HepG2 (cell line): ENCODE results near the gene GRIP2. TPM values are rescaled to one million over a fixed set of nuclear protein-coding genes. Genes with fewer than 3 reads are reported as not detected.

Experiments
- ATAC-seq: fragments of 200-7000 bp; cut with Tn5 transposase; 3 replicates; pipeline ENCODE4 v1.9.1; 2020; ENCODE audit warnings: mild to moderate bottlenecking, moderate library complexity
- BruUV-seq: library from RNA; stranded (reverse); fragments of 400-500 nt; replicated peaks from 2 replicates; lab custom pipeline; 2021; lab: Mats Ljungman, UMichigan
- CTCF ChIA-PET: fragments of 300-600 bp; formaldehyde crosslinking; extraction: SDS; loops from one replicate; lab custom pipeline; 2021; ENCODE audit warnings: low total read pairs, inconsistent platforms, low intra/inter-chr PET ratio; lab: Yijun Ruan, JAX
- POLR2A ChIA-PET: fragments of 350-600 bp; sonication (Branson Sonifier 250); formaldehyde crosslinking; loops from one replicate; lab custom pipeline; 2020; ENCODE audit warnings: antibody characterized with exemption, inconsistent platforms; lab: Yijun Ruan, JAX
- DNase-seq: peaks from one replicate; pipeline ENCODE4 v3.0.0-alpha.2; 2015; ENCODE audit warnings: low spot score
- FAIRE-seq: peaks from 3 replicates; lab custom pipeline; 2011; peaks lifted over from hg19 to GRCh38; lab: Jason Lieb, UNC
- H2AFZ ChIP-seq: one replicate; pipeline ENCODE4 v1.6.1; 2011; ENCODE audit warnings: low read length, inconsistent platforms
- H3K27ac ChIP-seq: fragments of 300-600 bp; 3 replicates; pipeline ENCODE4 v1.8.0; 2011; ENCODE audit warnings: mixed run types, mild to moderate bottlenecking, mixed read lengths, low read length, inconsistent platforms; ENCODE audit not compliant: insufficient read depth; ENCODE audit errors: extremely low read length
- H3K27me3 ChIP-seq, 2 experiments: fragments of 200-600 bp in 1 of 2; 2 replicates in 1 of 2; 3 replicates in 1 of 2; pipeline versions ENCODE4 v1.6.0 to v1.8.0; 2011; ENCODE audit warnings: low read length in 2 of 2, mild to moderate bottlenecking in 2 of 2, moderate library complexity in 2 of 2, inconsistent platforms in 1 of 2; ENCODE audit not compliant: insufficient read depth in 2 of 2, control insufficient read depth in 1 of 2
- H3K36me3 ChIP-seq, 2 experiments: fragments of 200-600 bp in 1 of 2; replicated peaks in 1 of 2; 2 replicates in 1 of 2; 3 replicates in 1 of 2; pipeline versions ENCODE4 v1.5.1 to v1.8.0; 2011; ENCODE audit warnings: low read length in 2 of 2, inconsistent platforms in 1 of 2; ENCODE audit not compliant: insufficient read depth in 2 of 2, control insufficient read depth in 1 of 2
- H3K4me1 ChIP-seq: 2 replicates; pipeline ENCODE4 v1.5.1; 2012; ENCODE audit warnings: low read length, inconsistent platforms; ENCODE audit not compliant: insufficient read depth
- H3K4me2 ChIP-seq: 2 replicates; pipeline ENCODE4 v1.6.0; 2011; ENCODE audit warnings: low read depth, low read length, inconsistent platforms
- H3K4me3 ChIP-seq, 3 experiments: fragments of 200-600 bp in 1 of 3; sonication (generic), shearing (Covaris generic) in 1 of 3; replicated peaks in 1 of 3; 2 replicates each; pipeline ENCODE4 v1.5.1; 2011 to 2016; ENCODE audit warnings: low read length in 3 of 3, inconsistent platforms in 2 of 3, low read depth in 2 of 3, mild to moderate bottlenecking in 2 of 3, control low read depth in 1 of 3, mixed read lengths in 1 of 3; ENCODE audit not compliant: insufficient read depth in 1 of 3
- H3K79me2 ChIP-seq: one replicate; pipeline ENCODE4 v1.6.1; 2011; ENCODE audit warnings: low read length, inconsistent platforms; ENCODE audit not compliant: insufficient read depth
- H3K9ac ChIP-seq: 2 replicates; pipeline ENCODE4 v1.6.0; 2011; ENCODE audit warnings: mild to moderate bottlenecking, low read depth, low read length, inconsistent platforms; ENCODE audit not compliant: insufficient read depth
- H3K9me3 ChIP-seq: 2 replicates; pipeline ENCODE4 v1.5.1; 2012; ENCODE audit warnings: mild to moderate bottlenecking, low read length
- H4K20me1 ChIP-seq: 2 replicates; pipeline ENCODE4 v1.6.0; 2011; ENCODE audit warnings: inconsistent platforms, mild to moderate bottlenecking, low read length, moderate library complexity; ENCODE audit not compliant: insufficient read depth
- CBX5 ChIP-seq: sonication (generic); formaldehyde crosslinking; IDR thresholded peaks from 2 replicates; pipeline ENCODE4 v1.4.0; 2020; ENCODE audit warnings: missing genetic modification reagents, borderline replicate concordance
- SCMH1 ChIP-seq: sonication (generic); formaldehyde crosslinking; IDR thresholded peaks from 2 replicates; pipeline ENCODE4 v1.9.0; 2021; ENCODE audit warnings: missing genetic modification reagents, mild to moderate bottlenecking, borderline replicate concordance
- ZNF629 ChIP-seq: sonication (generic); formaldehyde crosslinking; conservative IDR thresholded peaks from 2 replicates; pipeline ENCODE4 v1.5.0; 2020; ENCODE audit warnings: missing genetic modification reagents
- ZNF737 ChIP-seq: sonication (generic); formaldehyde crosslinking; IDR thresholded peaks from 2 replicates; pipeline ENCODE4 v1.5.0; 2020; ENCODE audit warnings: missing genetic modification reagents, mild to moderate bottlenecking, borderline replicate concordance
- ZNF768 ChIP-seq: sonication (generic); formaldehyde crosslinking; IDR thresholded peaks from 2 replicates; pipeline ENCODE4 v1.4.0; 2020; ENCODE audit warnings: missing genetic modification reagents
- WGBS: methylation state at CpG from one replicate; pipeline ENCODE4 v1.1.6; 2017; ENCODE audit warnings: low lambda C conversion rate; 5-methylcytosine and 5-hydroxymethylcytosine counted together
- in situ Hi-C: cut with HindIII; loops from 2 replicates; pipeline ENCODE4 v1.10.0; 2017; ENCODE audit warnings: low pct_unique_long_range_greater_than_20kb; ENCODE audit not compliant: extremely low pct_ligation_motif_present
- intact Hi-C: fragments of 100-400 bp; cut with micrococcal nuclease; formaldehyde crosslinking; loops from one replicate; pipeline ENCODE4 v1.10.0; 2022; ENCODE audit not compliant: unreplicated experiment
- polyA plus RNA-seq, 8 experiments: library from polyadenylated mRNA; depleted of rRNA in 3 of 8; stranded (reverse) in 7 of 8; unstranded in 1 of 8; fragments of >200 nt; fragmentation: Illumina TruSeq in 4 of 8; extraction: Trizol in 4 of 8; gene quantifications; 2 replicates each; pipeline versions ENCODE4 v1.2.1 to v1.2.3, GENCODE V29; 2011 to 2016; ENCODE audit warnings: low read depth in 4 of 8, missing spikeins in 1 of 8, mixed read lengths in 1 of 8; ENCODE audit not compliant: insufficient read depth in 1 of 8
- total RNA-seq, 5 experiments: library from RNA; depleted of rRNA; stranded (reverse); fragments of >200 nt; fragmentation: Illumina TruSeq; extraction: Trizol; gene quantifications; 2 replicates each; pipeline ENCODE4 v1.2.3, GENCODE V29; 2016; ENCODE audit warnings: low read depth in 1 of 5

The GRIP2 gene
- total and polyA plus RNA-seq, 2 of the 13 experiments (the other 11 are each of a cell fraction or from before 2014, with no cell fraction given): 0.11 to 0.24 TPM

- ChIA-PET POLR2A (no interaction called here), CTCF (no interaction called here)
- no peak for FAIRE-seq
- H3K4me2 ChIP-seq: no peak overlapping the region
- no peaks in the 10 kb centered on the region for H3K4me1 ChIP-seq
- TF ChIP-seq SCMH1 (CRISPR knock-in tag): no peak
- peak; percentile 60; the same call in 1 of the 2 replicates for TF ChIP-seq ZNF768
- H2AFZ ChIP-seq: no peak overlapping the region
- no peaks in the 10 kb centered on the region for H4K20me1 ChIP-seq
- no peaks in the 10 kb centered on the region for H3K27me3 ChIP-seq
- WGBS: 100% methylated on average over 3 of the region's 3 CpGs
- BruUV-seq: no TSS peak
- DNase-seq: no peak
- no peak overlapping the region for H3K27ac ChIP-seq
- in situ Hi-C loops (loop anchor here (10.0 kb wide), 2 partner anchors 261 to 571 kb away; no protein-coding TSS in a partner anchor), intact Hi-C loops (no loop called here)
- no peak overlapping the region for H3K4me3 ChIP-seq
- no peak overlapping the region for H3K9ac ChIP-seq
- no peaks in the 10 kb centered on the region for H3K9me3 ChIP-seq
- H3K36me3 ChIP-seq: peaks cover 12 to 46% of the 10 kb centered on the region in 2 experiments; a peak in 4 of 5 replicates
- ATAC-seq: no peak
- no peaks in the 10 kb centered on the region for H3K79me2 ChIP-seq
These were observed 74.7 kb downstream of the GRIP2 start for GRCh38 chr3:14465425-14465824.

GRCh38 chr3:14464521-14464920 lies 75.6 kb downstream of the GRIP2 start:
- peaks cover 13 to 43% of the 10 kb centered on the region in 2 experiments; a peak in 4 of 5 replicates for H3K36me3 ChIP-seq
- in situ Hi-C loops: loop anchor here (5.0 to 10.0 kb wide), 4 partner anchors 62 to 570 kb away; partner anchors contain the start of gene SLC6A6
- no peaks in the 10 kb centered on the region for H4K20me1 ChIP-seq
- 96% methylated on average over 4 of the region's 4 CpGs for WGBS
- no peak for DNase-seq
- no peak for FAIRE-seq
- POLR2A ChIA-PET: no interaction called here
- H2AFZ ChIP-seq: no peak overlapping the region
- TF ChIP-seq ZNF629 (CRISPR knock-in tag): peak; percentile 41; the same call in 1 of the 2 replicates
- TF ChIP-seq CBX5 (CRISPR knock-in tag): no peak
- TF ChIP-seq ZNF737: no peak
- TF ChIP-seq, all 625 proteins: peak for 1
- BruUV-seq: no TSS peak
- CTCF ChIA-PET: no interaction called here
- Histone ChIP-seq H3K9ac (no peak overlapping the region), H3K27me3 (no peaks in the 10 kb centered on the region), H3K27ac (no peak overlapping the region), H3K4me3 (no peak overlapping the region), H3K79me2 (no peaks in the 10 kb centered on the region), H3K4me1 (no peaks in the 10 kb centered on the region), H3K4me2 (no peak overlapping the region), H3K9me3 (no peaks in the 10 kb centered on the region)
- intact Hi-C loops: no loop called here
- ATAC-seq: no peak
